Measurements from ENCODE around the gene ENPP3.
A peak's percentile ranks its signal among the peaks of the same experiment; 100 is the strongest.

ENPP3 gene

GRCh38 chr6:131636880-131637792 is at the start of gene ENPP3:
ENPP3 (plus strand) TSS chr6:131637302; CDS start chr6:131637385, 83 bp downstream.
- DNase-seq = no peak

- DNase-seq = no peak
Measured at GRCh38 chr6:131587909-131588308, 49.2 kb upstream of the ENPP3 start.

- no peak for DNase-seq
Measured at GRCh38 chr6:131588643-131589042, 48.5 kb upstream of the ENPP3 start.

- no peak for DNase-seq
Measured at GRCh38 chr6:131592935-131593334, 44.2 kb upstream of the ENPP3 start.

GRCh38 chr6:131594074-131594473 is 43.0 kb upstream of the ENPP3 start:
- no peak for DNase-seq

GRCh38 chr6:131597446-131597845 is 39.7 kb upstream of the ENPP3 start:
- no peak for DNase-seq

- DNase-seq = no peak
Measured at GRCh38 chr6:131600716-131601115, 36.4 kb upstream of the ENPP3 start.

GRCh38 chr6:131602781-131603312 is 34.3 kb upstream of the ENPP3 start:
- DNase-seq = no peak

GRCh38 chr6:131613296-131613925 is 23.7 kb upstream of the ENPP3 start:
- DNase-seq = no peak

GRCh38 chr6:131615275-131615674 is 21.8 kb upstream of the ENPP3 start:
- DNase-seq = no peak

- peak; percentile 81 to 92 for DNase-seq
Measured at GRCh38 chr6:131627724-131628682, 9.1 kb upstream of the ENPP3 start, which contains the start of gene MED23. MED23 (minus strand) TSS chr6:131628242; CDS start chr6:131628049, 193 bp downstream.

- no peak for DNase-seq
Measured at GRCh38 chr6:131628726-131629125, 8.4 kb upstream of the ENPP3 start.

- no peak for DNase-seq
Measured at GRCh38 chr6:131629651-131630050, 7.5 kb upstream of the ENPP3 start.

- no peak for DNase-seq
Measured at GRCh38 chr6:131631625-131632289, 5.3 kb upstream of the ENPP3 start.

- no peak for DNase-seq
Measured at GRCh38 chr6:131635384-131636340, 1.4 kb upstream of the ENPP3 start.

GRCh38 chr6:131638013-131638412 is 911 bp downstream of the ENPP3 start:
- no peak for DNase-seq

- no peak for DNase-seq
Measured at GRCh38 chr6:131640100-131640499, 3.0 kb downstream of the ENPP3 start.

- no peak for DNase-seq
Measured at GRCh38 chr6:131640576-131640975, 3.5 kb downstream of the ENPP3 start.

- no peak for DNase-seq
Measured at GRCh38 chr6:131641554-131641953, 4.5 kb downstream of the ENPP3 start.

GRCh38 chr6:131642565-131642964 is 5.5 kb downstream of the ENPP3 start:
- no peak for DNase-seq
